GM15510 (cell line): Measurements from ENCODE around the gene RAD23B.

Experiments used
- POLR2A ChIP-seq: IDR thresholded peaks from 3 replicates; pipeline ENCODE4 v1.6.1; 2011; ENCODE audit warnings: borderline replicate concordance; ENCODE audit not compliant: insufficient read length; ENCODE audit errors: extremely low read depth

Gene RAD23B

GRCh38 chr9:107306308-107306707 is 23.2 kb downstream of the RAD23B start:
- TF ChIP-seq POLR2A, result no peak

- no peak for TF ChIP-seq POLR2A
Measured at GRCh38 chr9:107307331-107307730, 24.3 kb downstream of the RAD23B start.

GRCh38 chr9:107308461-107308860 is 25.4 kb downstream of the RAD23B start:
- no peak for TF ChIP-seq POLR2A

GRCh38 chr9:107309271-107309670 is 26.2 kb downstream of the RAD23B start:
- TF ChIP-seq POLR2A, result no peak

- no peak for TF ChIP-seq POLR2A
Measured at GRCh38 chr9:107312376-107313050, 29.4 kb downstream of the RAD23B start.

GRCh38 chr9:107313555-107314096 is 30.5 kb downstream of the RAD23B start:
- TF ChIP-seq POLR2A, result no peak

- TF ChIP-seq POLR2A, result no peak
Measured at GRCh38 chr9:107314763-107315162, 31.7 kb downstream of the RAD23B start.

- TF ChIP-seq POLR2A, result no peak
Measured at GRCh38 chr9:107316795-107317661, 33.9 kb downstream of the RAD23B start.

- TF ChIP-seq POLR2A, result no peak
Measured at GRCh38 chr9:107322643-107323042, 39.6 kb downstream of the RAD23B start.

- TF ChIP-seq POLR2A, result no peak
Measured at GRCh38 chr9:107323836-107324585, 40.9 kb downstream of the RAD23B start.

- TF ChIP-seq POLR2A, result no peak
Measured at GRCh38 chr9:107325842-107326241, 42.8 kb downstream of the RAD23B start.

GRCh38 chr9:107328510-107328909 is 45.4 kb downstream of the RAD23B start:
- TF ChIP-seq POLR2A, result no peak

GRCh38 chr9:107330420-107330819 is 47.3 kb downstream of the RAD23B start:
- TF ChIP-seq POLR2A, result no peak

GRCh38 chr9:107332883-107333282 is 49.8 kb downstream of the RAD23B start:
- TF ChIP-seq POLR2A, result no peak

GRCh38 chr9:107333363-107333762 is 50.3 kb downstream of the RAD23B start:
- no peak for TF ChIP-seq POLR2A

- no peak for TF ChIP-seq POLR2A
Measured at GRCh38 chr9:107334103-107334776, 51.2 kb downstream of the RAD23B start.
